Stimulated activated CD8-positive, alpha-beta memory T cell treated with anti-CD3 and anti-CD28 coated beads, Interleukin-12 subunit alpha, Interleukin-12 subunit beta, amount 100 ng/mL, for 24 hours (primary cell): ENCODE results near the gene POLR2C.
"Not testable (repeated sequence)": the region's sequence is repeated elsewhere in the genome, so short reads cannot be mapped to it uniquely, and the experiment has no call there.

ENCODE experiments used
- DNase-seq: peaks from one replicate; pipeline ENCODE4 v3.0.0-alpha.2; 2020; ENCODE audit errors: extremely low read depth

The POLR2C gene

GRCh38 chr16:57462209-57462977, at the start of gene POLR2C:
POLR2C (plus strand) TSS chr16:57462679; CDS start chr16:57462725, 46 bp downstream.
- peak; percentile 81 for DNase-seq

- DNase-seq, result no peak
Measured at GRCh38 chr16:57413301-57413730, 49.2 kb upstream of the POLR2C start.

GRCh38 chr16:57413733-57414132, 48.7 kb upstream of the POLR2C start:
- no peak for DNase-seq

GRCh38 chr16:57416084-57416483, 46.4 kb upstream of the POLR2C start:
- no peak for DNase-seq

- no peak for DNase-seq
Measured at GRCh38 chr16:57419506-57419905, 43.0 kb upstream of the POLR2C start.

GRCh38 chr16:57422026-57422944, 40.2 kb upstream of the POLR2C start:
- DNase-seq, result no peak

- DNase-seq, result no peak
Measured at GRCh38 chr16:57423152-57423551, 39.3 kb upstream of the POLR2C start.

GRCh38 chr16:57424583-57424982, 37.9 kb upstream of the POLR2C start:
- DNase-seq, result no peak

GRCh38 chr16:57426356-57426755, 36.1 kb upstream of the POLR2C start:
- no peak for DNase-seq

- DNase-seq, result no peak
Measured at GRCh38 chr16:57427307-57427706, 35.2 kb upstream of the POLR2C start.

GRCh38 chr16:57427824-57428223, 34.7 kb upstream of the POLR2C start:
- DNase-seq, result no peak

GRCh38 chr16:57430955-57431354, 31.5 kb upstream of the POLR2C start:
- no peak for DNase-seq

- DNase-seq, result no peak
Measured at GRCh38 chr16:57432505-57432904, 30.0 kb upstream of the POLR2C start.

- DNase-seq, result no peak
Measured at GRCh38 chr16:57432989-57433388, 29.5 kb upstream of the POLR2C start.

- DNase-seq, result no peak
Measured at GRCh38 chr16:57434003-57434402, 28.5 kb upstream of the POLR2C start.

- DNase-seq, result no peak
Measured at GRCh38 chr16:57435838-57436237, 26.6 kb upstream of the POLR2C start.

GRCh38 chr16:57439947-57440346, 22.5 kb upstream of the POLR2C start:
- not testable (repeated sequence) for DNase-seq

- DNase-seq, result not testable (repeated sequence)
Measured at GRCh38 chr16:57440551-57440950, 21.9 kb upstream of the POLR2C start.

GRCh38 chr16:57444711-57445110, 17.8 kb upstream of the POLR2C start:
- no peak for DNase-seq

GRCh38 chr16:57445510-57445909, 17.0 kb upstream of the POLR2C start:
- no peak for DNase-seq

GRCh38 chr16:57446531-57447185, 15.8 kb upstream of the POLR2C start:
- DNase-seq, result no peak
